Activated CD4-positive, CD25-positive, alpha-beta regulatory T cell treated with anti-CD3 and anti-CD28 coated beads, Interleukin-2, amount 50 U/mL, for 24 hours (primary cell): ENCODE results near the gene EPM2AIP1.
A peak's percentile ranks its signal among the peaks of the same experiment; 100 is the strongest.
"Not testable (repeated sequence)": the region's sequence is repeated elsewhere in the genome, so short reads cannot be mapped to it uniquely, and the experiment has no call there.

ENCODE experiments used
- ATAC-seq, 2 donors: fragments of 150-1000 bp; cut with Tn5 transposase; one replicate each; pipeline ENCODE4 v1.10.0; 2021; ENCODE audit warnings: mild to moderate bottlenecking in 1 of 2, moderate library complexity in 1 of 2

The EPM2AIP1 gene

DNA sequence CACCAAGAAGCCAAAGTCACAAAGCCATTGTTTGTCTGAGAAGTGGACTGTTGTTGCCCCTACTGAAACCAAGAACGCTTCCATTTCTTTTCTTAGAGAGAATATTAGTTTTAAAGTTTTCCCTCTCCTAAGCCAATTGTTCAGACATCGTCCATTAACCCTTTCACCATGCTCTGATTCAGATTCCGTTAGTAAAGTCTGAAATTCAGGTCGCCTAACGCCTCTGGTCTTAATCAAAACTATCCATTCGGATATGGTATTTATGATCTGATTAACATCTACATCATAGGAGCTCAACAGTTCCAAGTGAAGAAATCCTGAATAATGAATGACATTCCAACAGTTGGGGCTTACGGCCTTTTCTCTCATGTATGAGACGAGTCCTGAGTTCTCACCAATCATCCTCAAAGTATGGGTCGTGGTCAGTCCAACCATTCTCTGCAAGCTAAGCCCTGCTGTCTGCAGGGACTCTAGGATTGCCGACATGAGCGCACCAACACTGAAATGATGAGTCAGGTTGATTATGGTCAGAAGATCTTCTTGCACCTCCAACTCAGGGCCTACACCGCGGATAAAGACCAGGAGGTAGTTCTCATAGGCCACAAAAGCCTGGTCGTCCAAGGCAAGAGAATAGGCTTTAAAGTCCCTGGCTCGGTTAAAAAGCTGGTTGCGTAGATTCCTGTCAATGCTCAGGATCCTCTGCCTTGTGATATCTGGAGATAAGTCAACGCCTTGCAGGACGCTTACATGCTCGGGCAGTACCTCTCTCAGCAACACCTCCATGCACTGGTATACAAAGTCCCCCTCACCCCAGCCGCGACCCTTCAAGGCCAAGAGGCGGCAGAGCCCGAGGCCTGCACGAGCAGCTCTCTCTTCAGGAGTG is 767 bp downstream of the EPM2AIP1 start:
- ATAC-seq: no peak

DNA sequence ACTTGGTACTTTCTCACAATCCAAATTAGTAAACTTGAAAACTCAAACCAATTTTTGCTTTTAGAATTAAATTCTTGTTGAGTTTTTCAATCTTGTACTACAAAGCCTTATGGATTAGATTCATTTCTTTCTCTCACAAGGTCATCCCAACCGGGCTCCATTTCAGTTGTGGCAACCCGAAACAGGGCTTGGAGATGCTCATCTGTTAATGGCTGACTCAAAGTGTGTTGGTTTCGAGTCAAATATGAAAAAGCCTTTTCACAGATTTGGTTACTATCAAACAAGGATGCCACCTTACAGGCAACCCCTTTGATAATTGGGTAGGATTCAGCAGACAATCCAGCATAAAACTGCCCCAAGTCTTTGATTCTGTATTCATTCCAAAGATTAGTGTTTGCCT is 1.8 kb downstream of the EPM2AIP1 start:
- no peak for ATAC-seq

DNA sequence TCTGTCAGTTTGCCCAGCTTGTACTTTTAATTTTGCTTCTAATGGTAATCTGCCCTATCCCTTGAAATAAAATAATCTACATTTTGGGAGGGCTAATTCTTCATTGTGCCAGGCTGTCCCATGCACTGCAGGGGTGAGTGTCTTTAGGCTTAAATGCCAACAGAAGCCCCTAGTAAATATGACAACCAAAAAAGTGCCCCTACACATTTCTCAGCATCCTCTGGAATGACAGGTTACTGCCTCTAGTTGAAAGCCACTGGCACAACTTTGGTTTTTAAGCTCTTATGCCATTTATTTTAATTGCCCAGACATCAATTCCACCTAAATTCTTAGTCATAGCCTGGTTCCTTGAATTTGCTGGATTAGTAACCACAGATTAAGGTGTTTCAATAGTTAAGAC is 3.4 kb downstream of the EPM2AIP1 start:
- ATAC-seq: no peak

DNA sequence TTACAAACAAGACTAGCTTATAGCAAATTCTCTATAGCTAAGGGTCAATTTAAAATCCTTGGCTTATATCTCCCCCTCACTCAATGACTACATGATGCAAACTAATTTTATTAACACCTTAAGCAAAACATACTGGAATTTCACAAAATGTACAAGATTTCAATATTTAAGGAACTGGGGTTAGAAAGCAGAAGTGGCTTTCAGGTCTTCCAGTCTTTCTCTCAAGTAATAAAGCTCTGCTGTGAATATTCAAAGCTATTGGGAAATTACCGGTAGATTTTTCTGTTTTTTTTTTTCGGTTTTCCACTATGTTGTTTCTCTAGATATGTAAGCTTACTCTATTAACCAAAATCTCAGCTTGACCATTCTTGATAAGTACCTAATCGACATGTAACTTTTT is 3.9 kb downstream of the EPM2AIP1 start:
- no peak for ATAC-seq

DNA sequence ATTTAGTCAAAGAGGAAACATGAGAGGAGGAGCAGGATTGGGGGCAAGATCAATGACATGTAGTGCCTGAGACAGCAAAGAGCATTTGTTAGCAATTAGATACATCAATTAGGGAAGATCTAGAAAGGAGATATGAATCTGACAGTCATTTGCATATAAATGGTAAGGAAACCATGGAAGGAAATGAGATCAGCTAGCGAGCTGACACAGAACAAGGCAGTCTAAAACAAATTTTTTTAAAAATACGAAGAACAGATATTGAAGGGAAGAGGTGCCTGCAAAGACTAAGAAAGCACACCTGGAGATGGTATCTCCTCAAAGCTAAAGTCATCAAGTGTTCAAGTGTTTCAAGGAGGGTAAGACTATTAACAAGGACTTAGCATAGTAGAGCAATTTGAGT is 4.6 kb downstream of the EPM2AIP1 start:
- no peak for ATAC-seq

DNA sequence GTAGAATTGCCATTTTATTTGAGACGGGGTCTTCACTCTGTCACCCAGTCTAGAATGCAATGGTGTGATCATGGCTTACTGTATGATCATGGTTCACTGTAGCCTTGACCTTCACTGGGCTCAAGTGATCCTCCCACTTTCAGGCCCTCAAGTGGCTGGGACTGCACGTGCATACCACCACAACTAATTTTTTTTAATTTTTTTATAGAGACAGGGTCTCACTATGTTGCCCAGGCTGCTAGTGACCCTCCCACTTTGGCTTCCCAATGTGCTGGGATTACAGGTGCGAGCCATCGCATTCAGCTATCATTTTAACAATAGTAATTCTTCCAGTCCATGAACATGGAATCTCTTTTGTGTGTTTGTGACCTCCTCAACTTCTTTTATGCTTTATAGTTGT is 11.9 kb downstream of the EPM2AIP1 start:
- ATAC-seq: no peak

DNA sequence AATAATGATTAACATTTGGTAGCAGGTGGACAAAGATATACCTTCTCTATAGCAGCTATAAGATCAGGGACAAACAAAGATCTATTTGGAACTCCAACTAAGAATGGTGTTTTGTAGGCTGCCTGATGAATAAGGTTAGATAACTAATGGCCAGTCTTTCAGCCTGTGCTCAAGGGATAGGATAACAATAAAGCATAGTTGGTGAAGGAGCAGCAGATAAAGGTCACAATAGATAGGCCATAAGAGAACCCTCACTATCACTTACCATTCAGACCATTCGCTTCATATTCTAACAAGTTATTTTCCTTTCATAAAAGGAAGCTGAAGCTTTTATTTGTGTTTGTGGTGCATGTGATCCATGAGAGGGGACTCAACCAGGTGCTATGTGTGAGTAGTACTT is 19.8 kb downstream of the EPM2AIP1 start:
- ATAC-seq: no peak

DNA sequence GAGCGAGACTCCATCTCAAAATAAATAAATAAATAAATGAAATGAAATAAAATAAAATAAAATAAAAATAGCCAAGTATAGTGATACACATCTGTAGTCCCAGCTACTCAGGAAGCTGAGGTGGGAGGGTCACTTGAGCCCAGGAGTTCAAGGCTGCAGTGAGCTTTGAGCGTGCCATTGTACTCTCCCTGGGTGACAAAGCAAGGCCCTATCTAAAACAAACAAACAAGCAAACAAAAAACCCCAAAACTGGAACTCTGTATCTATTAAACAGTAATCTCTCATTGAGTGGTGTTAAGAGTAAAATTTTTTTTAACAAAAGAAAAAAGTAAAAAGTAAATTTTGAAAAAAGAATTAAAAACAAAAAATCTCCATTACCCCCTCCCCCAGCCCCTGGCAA is 20.8 kb downstream of the EPM2AIP1 start:
- no peak for ATAC-seq

DNA sequence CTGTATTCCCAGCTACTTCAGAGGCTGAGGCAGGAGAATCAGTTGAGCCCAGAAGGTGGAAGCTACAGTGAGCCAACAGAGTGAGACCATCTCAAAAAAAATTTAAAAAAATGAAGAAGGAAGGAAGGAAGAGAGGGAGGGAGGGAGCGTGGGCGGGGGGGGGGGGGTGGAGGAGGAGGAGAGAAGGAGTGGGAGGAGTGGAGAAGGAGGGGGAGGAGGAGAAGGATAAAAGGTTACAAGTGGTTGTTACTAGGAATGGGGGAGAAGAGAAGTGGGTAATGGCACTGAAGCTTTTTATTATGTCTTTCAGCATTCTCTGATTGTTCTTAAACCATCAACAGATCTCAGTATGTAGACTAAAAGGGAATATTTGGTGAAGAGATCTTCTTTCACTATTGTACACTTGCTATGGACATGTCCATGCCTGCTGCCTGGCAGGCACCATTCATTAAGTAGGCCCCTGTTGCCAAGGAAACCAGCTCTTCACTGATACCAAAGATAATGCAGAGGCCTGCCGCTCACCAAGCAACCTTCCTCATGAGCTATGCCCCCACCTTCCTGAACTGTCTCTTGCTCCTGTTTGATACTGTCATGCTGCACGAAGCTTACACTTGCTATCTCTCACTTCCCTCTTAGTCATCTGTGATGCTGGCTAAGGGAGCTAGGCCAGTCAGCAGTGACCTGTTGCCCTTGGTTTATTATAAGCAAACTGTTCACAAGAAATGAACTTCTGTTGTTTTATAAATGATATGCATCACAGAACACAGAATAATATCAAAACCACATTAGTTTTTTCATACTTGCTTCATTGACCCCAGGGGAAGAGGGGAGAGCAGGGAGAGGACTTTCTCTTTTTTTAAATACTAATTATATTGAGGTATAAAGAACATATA is 23.1 kb downstream of the EPM2AIP1 start:
- peak; percentile 98 to 99 for ATAC-seq

DNA sequence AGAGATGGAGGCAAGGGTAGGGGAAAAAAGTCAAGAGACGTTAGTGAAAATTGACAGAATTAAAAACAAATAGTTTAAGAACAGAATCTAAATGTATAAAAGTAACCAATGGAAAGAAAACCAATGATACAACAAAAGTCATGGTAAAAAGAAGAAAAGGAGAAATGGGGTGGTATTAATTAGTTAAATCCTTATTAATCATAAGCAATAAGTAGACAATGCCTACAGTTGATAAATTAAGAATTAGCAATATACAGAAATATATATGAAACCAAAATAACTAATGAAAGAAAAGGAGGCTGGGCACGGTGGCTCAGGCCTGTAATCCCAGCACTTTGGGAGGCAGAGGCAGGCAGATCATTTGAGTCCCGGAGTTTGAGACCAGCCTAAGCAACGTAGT is 23.8 kb downstream of the EPM2AIP1 start:
- ATAC-seq: no peak

DNA sequence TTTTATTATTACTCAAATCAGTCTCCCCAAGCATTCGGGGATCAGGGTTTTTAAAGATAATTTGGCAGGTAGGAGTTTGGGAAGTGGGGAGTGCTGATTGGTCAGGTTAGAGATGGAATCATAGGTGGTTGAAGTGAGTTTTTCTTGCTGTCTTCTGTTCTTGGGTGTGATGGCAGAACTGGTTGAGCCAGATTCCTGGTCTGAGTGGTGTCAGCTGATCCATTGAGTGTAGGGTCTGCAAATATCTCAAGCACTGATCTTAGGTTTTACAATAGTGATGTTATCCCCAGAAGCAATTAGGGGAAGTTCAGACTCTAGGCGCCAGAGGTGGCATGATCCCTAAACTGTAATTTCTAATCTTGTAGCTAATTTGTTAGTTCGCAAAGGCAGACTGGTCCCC is 27.5 kb downstream of the EPM2AIP1 start:
- no peak for ATAC-seq

DNA sequence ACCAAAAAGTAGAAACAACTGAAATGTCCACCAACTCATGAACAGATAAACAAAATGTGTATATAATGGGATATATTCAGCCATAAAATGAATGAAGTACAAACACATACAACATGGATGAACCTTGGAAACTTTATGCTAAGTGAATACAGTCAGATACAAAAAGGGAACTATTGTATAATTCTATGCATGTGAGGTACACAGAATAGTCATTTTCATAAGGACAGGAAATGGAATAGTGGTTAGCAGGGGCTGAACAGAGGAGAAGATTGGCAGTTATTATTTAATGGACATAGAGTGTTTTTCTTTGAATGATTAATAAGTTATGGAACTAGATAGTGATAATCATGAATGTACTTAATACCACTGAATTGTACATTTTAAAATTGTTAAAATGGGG is 28.1 kb downstream of the EPM2AIP1 start:
- ATAC-seq: no peak

DNA sequence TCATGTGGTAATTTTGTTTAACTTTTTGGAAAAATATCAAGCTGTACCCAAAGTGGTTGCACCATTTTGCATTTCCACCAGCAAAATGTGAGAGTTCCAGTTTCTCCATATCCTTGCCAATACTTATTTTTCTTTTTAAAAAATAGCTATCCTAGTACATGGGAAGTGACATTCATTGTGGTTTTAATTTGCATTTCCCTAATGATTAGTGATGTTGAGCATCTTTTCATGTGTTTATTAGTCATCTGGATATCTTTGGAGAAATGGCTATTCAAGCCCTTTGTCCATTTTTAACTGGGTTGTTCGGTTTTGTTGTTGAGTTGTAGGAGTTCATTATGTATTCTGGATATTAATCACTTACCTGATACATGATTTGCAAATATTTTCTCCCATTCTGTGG is 28.6 kb downstream of the EPM2AIP1 start:
- ATAC-seq: no peak

DNA sequence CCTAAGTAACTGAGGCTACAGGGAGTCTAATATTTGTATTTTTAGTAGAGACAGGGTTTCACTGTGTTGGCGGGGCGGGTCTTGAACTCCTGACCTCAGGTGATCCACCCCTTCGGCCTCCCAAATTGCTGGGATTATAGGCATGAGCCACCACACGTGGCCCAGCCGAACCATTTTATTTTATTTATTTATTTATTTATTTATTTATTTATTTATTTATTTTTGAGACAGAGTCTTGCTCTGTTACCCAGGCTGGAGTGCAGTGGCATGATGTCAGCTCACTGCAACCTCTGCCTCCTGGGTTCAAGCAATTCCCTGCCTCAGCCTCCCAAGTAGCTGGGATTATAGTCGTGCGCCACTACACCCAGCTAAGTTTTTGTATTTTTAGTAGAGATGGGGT is 29.9 kb downstream of the EPM2AIP1 start:
- ATAC-seq: not testable (repeated sequence)

DNA sequence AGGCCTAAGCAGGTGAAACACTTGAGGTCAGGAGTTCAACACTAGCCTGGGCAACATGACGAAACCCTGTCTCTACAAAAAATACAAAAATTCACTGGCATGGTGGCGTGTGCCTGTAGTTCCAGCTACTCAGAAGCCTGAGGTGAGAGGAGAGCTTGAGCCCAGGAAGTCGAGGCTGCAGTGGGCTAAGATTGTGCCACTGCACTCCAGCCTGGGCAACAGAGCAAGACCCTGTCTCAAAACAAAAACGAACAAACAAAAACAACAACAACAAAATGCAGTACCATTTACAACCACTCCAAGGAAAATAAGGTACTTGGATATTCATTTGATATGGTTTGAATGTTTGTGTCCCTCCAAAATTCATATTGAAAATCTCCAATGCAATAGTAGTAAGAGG is 32.4 kb downstream of the EPM2AIP1 start:
- ATAC-seq: no peak

DNA sequence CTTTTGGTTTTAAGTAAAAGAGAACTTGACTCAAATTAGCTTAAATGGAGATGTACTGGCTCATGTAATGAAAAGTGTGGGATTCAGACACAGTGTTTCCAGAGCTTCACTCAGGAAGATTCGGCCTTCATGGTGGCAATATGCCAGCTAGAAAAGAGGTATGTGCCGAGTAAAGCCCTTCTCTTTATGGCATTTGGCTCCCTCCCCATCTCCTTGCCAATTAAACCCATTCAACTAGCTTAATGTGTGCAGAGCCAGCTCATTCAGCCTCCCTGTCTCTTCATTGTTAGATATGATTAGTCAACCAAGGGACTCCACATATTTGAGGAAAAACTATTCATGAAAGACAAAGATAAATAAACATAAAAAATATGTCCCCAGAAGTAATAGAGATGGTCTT is 33.1 kb downstream of the EPM2AIP1 start:
- ATAC-seq: no peak

DNA sequence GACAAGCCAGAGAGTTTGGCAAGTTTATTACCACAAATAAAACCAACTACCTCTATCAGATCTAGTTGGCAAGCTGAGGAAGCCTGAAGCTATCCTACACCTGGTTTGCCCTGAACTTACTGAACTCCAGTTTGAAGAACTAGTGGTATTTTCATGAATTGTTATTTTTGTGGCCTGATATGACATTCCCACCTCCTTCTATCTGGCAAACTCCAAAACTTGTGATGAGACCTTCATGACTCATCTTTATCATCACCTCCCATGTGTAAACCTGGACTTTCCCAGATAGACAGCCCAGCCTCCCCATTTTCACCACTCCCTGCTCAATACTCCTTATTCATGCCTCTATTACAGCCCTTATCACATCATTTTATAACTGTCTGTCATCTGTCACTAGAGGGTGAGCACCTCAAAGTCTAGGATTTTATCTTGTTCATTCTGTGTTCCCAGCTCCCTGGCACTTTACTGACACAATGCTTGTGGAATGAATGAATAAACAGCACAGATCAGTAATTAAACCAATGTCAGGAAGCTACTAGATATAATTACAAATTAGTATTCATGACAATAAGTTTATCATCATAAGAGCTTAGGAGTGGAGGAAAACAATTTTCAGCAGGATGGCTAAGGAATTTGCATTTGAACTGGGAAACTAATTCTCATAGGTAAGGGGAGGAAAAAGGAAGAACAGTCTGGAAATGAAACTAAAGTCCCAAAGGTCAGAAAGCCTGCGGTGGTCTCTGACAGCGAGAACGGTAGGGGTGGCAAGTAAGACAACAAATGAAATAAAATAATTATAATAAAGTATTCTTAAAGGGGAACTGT is 34.9 kb downstream of the EPM2AIP1 start:
- peak; percentile 39 to 55 for ATAC-seq

DNA sequence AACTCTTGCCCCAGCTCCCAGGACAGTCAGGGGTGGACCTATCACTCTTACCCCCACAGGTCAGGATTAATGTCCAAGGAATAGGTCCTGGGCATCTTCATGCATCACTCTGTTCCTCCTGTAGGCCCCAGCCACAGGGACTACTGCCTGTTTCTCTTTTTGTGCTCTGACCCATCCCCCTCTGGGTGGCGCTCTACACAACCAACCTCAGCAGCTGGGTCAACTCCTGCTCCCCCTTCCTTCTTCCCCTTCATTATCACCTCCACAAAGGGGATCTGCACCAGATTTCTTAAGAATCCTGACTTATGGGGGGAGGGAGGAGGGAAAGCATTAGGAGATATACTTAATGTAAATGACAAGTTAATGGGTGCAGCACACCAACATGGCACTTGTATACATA is 35.9 kb downstream of the EPM2AIP1 start:
- no peak for ATAC-seq

DNA sequence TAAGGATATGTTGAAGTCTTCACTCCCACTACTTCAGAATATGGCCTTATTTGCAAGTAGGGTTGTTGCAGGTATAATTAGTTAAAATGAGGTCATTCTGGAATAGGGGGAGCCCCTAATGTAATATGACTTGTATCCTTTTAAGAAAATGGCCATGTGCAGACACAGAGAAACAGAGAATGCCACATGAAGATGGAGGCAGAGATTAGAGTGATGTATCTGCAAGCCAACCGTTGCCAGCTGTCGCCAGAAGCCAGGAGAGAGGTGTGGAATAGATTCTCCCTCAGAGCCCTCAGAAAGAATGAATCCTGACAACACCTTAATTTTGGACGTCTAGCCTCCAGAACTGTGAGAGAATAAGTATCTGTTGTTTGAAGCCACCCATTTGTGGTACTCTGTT is 36.8 kb downstream of the EPM2AIP1 start:
- ATAC-seq: no peak

DNA sequence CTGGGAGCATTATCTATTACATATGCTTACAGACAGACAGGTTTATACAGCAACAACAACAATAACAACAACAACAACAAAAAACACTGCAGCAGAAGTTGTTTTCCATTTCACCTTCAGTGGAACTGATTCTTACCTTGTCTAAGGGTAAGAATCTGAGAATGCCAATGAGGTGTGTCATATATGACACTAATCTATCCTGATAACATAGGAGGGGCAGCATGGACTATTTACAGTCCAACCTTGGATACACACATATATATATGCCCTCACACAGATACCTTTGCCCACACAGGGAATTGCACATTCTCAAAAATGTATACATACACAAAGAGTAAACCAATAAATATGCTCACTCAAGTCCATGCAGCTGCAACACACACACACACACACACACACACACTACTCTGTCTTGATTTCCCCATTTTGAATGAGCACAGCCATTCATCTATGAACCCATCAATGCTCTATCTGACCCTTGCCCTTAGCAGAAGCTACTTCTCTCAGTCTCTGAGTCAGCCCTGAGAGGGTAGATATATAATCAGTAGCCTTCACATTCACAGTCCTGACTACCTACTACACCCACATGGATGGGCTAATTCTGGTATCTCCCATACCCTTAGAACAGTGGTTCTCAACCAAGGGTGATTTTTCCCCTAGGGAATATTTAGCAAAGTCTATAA is 38.3 kb downstream of the EPM2AIP1 start:
- no peak for ATAC-seq

DNA sequence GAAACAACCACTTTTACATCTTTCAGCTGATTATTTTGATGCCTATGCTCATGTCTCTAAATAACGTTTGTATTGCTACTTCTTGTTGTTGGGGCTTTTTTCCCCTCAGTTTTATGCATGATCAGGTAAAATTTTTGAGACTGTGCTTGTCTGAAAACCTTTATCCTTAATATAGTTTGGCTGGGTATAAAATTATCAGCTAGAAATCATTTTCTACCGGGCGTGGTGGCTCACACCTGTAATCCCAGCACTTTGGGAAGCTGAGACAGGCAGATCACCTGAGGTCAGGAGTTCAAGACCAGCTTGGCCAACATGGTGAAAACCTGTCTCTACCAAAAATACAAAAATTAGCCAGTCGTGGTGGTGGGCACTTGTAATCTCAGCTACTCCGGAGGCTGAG is 45.1 kb downstream of the EPM2AIP1 start:
- not testable (repeated sequence) for ATAC-seq

DNA sequence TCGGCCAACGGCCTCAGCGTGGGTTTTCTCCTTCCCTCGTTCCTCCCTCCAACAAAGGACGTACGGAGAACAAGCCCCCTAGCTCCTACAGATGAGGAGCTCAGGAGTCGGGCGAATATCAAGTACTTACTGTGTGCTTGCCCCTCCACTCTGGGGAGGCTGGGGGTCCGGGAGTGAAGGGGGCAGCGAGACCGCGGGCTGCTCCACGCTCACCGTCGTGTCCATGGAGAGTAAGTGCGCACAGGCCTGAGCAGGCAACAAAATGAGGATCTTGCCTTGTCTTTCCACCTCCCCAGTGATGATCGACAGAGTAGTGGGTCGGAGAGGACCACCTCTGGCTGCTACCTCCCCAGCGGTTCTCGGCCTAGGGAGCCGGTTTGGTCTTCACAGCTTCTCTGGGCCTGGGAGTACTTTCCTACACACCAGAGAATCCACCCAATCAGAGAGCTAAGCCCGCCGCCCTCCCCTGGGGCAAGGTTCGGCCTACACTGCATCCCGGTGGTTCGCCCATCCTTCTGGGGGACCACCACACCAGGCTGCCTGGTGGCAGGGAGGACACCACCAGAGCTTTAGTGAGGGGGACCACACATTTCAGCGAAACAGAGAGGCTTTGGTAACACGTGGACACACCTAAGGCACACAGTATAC is 47.5 kb downstream of the EPM2AIP1 start:
- ATAC-seq: no peak
